D721Med (cell line): Measurements from ENCODE around the gene CCDC24.

Source experiments
- DNase-seq: peaks from one replicate; pipeline ENCODE4 v3.0.0; 2011; ENCODE audit warnings: low spot score; ENCODE audit not compliant: insufficient read length
- FAIRE-seq: peaks from 2 replicates; lab custom pipeline; 2011; peaks lifted over from hg19 to GRCh38; lab: Jason Lieb, UNC
- CTCF ChIP-seq: IDR thresholded peaks from 2 replicates; pipeline ENCODE4 v1.5.1; 2012; ENCODE audit warnings: mild to moderate bottlenecking, control low read depth; ENCODE audit not compliant: insufficient read depth; ENCODE audit errors: missing control alignments

The CCDC24 gene

GRCh38 chr1:43965316-43965715 is 26.1 kb upstream of the CCDC24 start:
- FAIRE-seq (no peak), DNase-seq (no peak)
- no peak for TF ChIP-seq CTCF

- no peak for FAIRE-seq
- DNase-seq = no peak
- no peak for TF ChIP-seq CTCF
Observed at GRCh38 chr1:43968348-43968948, 23.0 kb upstream of the CCDC24 start.

DNA sequence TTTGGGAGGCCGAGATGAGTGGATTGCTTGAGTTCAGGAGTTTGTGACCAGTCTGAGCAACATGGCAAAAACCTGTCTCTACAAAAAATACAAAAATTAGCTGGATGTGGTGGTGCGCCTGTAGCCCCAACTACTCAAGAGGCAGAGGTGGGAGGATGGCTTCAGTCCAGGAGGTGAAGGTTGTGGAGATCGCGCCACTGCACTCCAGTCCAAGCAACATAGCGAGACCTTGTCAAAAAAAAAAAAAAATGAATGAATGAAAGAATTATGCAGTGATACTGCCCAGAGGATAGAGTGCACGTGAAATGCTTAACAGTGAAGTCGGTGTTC is 22.0 kb upstream of the CCDC24 start:
- FAIRE-seq (no peak), DNase-seq (no peak)
- no peak for TF ChIP-seq CTCF

DNA sequence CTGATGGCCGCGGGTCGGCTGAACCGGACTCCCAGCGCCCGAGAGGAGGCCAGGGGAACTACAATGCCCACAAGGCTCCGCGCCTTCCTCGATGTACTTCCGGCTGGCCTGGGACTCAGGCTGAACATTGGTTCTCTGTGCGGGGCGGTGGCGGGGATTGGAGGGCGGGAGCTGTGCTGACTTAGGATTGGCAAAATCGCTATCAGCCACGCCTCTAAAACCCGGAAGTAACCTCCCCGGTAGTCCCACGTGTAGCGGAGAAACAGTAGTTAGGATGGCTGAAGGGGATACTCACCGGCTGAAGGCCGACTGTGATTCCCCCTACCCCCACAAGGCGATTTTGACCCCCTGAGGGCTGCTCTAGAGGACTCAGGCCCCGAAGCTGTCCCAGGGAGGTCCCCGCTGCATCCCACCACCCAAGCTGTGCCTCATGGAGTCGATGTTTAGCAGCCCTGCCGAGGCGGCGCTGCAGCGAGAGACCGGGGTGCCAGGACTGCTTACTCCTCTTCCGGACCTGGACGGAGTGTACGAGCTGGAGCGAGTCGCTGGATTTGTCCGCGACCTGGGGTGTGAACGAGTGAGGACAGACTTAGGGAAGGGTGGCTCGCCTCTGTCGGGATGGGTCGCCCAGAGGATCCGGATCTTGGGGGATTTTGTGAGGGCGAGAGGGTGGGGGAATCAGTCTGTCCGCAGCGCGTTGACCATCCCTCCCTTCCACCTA is 21.5 kb upstream of the CCDC24 start, which contains the start of gene DPH2:
Gene DPH2 (plus strand): TSS at position 265 of the 721 bp plus-strand sequence. CDS start 166 bp downstream, at position 431.
- no peak for TF ChIP-seq CTCF
- DNase-seq = peak; percentile 100
- FAIRE-seq = no peak

- DNase-seq = no peak
- no peak for TF ChIP-seq CTCF
- FAIRE-seq = no peak
Observed at GRCh38 chr1:43970502-43970901, 20.9 kb upstream of the CCDC24 start.

DNA sequence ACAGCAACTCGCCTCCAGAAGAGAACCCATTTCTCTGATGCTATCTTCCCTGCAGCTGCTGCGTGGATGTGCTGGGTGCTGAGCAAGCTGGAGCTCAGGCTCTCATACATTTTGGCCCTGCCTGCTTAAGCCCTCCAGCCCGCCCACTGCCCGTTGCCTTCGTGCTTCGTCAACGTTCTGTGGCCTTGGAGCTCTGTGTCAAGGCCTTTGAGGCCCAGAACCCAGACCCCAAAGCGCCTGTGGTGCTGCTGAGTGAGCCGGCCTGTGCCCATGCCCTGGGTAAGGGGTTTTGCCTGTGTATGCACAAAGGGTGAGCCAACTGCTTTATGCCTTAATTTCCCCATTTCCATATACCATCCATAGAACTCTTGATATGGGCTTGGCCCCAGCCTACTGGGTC is 20.5 kb upstream of the CCDC24 start:
- FAIRE-seq (no peak), DNase-seq (no peak)
- no peak for TF ChIP-seq CTCF
